ENCODE measurements around the gene RFWD3. TPM values are rescaled to one million over a fixed set of nuclear protein-coding genes. Genes with fewer than 3 reads are reported as not detected.
A peak's percentile ranks its signal among the peaks of the same experiment; 100 is the strongest.
"Not testable (repeated sequence)": the region's sequence is repeated elsewhere in the genome, so short reads cannot be mapped to it uniquely, and the experiment has no call there.

Gene RFWD3
- total RNA-seq, 1 experiment from 2014 or later = 36.3 TPM

DNA sequence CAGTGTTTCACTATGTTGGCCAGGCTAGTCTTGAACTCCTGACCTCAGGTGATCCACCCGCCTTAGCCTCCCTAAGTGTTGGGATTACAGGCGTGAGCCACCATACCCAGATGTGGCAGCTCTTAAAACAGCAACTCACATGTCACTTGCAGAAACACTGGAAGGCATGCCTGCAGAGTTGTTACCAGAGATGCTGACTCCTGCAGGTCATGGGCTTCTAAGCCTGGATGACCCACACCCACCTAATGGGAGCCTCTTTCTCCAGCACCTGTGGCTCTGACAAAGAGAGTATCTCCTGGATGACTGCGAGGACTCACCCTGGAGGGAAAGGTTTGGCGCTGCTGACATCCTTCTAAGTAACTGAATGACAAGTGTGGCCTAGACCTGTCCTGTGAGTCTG, 11.2 kb upstream of the RFWD3 start:
- no peaks in the 10 kb centered on the region for H3K27me3 ChIP-seq (ENCODE audit: low read length)
- no peak overlapping the region for H3K27ac ChIP-seq (ENCODE audit: low read length)
- no peaks in the 10 kb centered on the region for H3K36me3 ChIP-seq (ENCODE audit: insufficient read depth, low read length)

DNA sequence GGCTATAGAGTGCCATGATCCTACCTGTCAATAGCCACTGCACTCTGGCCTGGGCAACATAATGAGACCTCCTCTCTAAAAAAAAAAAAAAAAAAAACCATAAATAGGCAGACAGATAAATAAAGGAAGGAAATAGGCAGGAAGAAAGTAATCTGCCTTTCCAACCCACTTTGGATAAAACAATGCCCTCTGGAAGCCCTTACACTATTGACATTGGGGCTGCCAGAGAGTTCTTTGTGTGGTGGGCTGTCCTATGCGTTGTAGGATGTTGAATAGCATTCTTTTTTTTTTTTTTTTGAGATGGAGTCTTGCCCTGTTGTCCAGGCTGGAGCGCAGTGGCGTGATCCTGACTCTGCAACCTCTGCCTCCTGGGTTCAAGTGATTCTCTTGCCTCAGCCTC, 7.2 kb upstream of the RFWD3 start:
- Histone ChIP-seq H3K79me2 (ENCODE audit: low read length) (no peaks in the 10 kb centered on the region), H2AFZ (ENCODE audit: low read length) (no peak overlapping the region), H3K27me3 (ENCODE audit: low read length) (no peaks in the 10 kb centered on the region), H4K20me1 (ENCODE audit: insufficient read depth, low read depth, low read length) (no peaks in the 10 kb centered on the region), H3K9me3 (ENCODE audit: low read length) (no peaks in the 10 kb centered on the region), H3K27ac (ENCODE audit: low read length) (no peak overlapping the region), H3K4me1 (ENCODE audit: low read length) (no peaks in the 10 kb centered on the region), H3K36me3 (ENCODE audit: insufficient read depth, low read length) (no peaks in the 10 kb centered on the region), H3K9ac (ENCODE audit: low read length) (no peak overlapping the region), H3K4me2 (ENCODE audit: low read depth, low read length, poor library complexity, severe bottlenecking) (no peak overlapping the region), H3K4me3 (ENCODE audit: low read length) (no peak overlapping the region), H3K9me2 (replicated peaks; ENCODE audit: insufficient read depth, low read length) (no peaks in the 10 kb centered on the region)
- no peak for DNase-seq

More for the DNA sequence above, 11.2 kb upstream of the RFWD3 start:
- H2AFZ ChIP-seq (ENCODE audit: low read length) = no peak overlapping the region
- H4K20me1 ChIP-seq (ENCODE audit: insufficient read depth, low read depth, low read length) = no peaks in the 10 kb centered on the region
- H3K9ac ChIP-seq (ENCODE audit: low read length) = no peak overlapping the region
- no peak for DNase-seq
- H3K9me3 ChIP-seq (ENCODE audit: low read length) = no peaks in the 10 kb centered on the region
- H3K9me2 ChIP-seq (replicated peaks; ENCODE audit: insufficient read depth, low read length) = no peaks in the 10 kb centered on the region
- no peak overlapping the region for H3K4me2 ChIP-seq (ENCODE audit: low read depth, low read length, poor library complexity, severe bottlenecking)
- no peak overlapping the region for H3K4me3 ChIP-seq (ENCODE audit: low read length)
- no peaks in the 10 kb centered on the region for H3K4me1 ChIP-seq (ENCODE audit: low read length)
- H3K79me2 ChIP-seq (ENCODE audit: low read length) = no peaks in the 10 kb centered on the region

DNA sequence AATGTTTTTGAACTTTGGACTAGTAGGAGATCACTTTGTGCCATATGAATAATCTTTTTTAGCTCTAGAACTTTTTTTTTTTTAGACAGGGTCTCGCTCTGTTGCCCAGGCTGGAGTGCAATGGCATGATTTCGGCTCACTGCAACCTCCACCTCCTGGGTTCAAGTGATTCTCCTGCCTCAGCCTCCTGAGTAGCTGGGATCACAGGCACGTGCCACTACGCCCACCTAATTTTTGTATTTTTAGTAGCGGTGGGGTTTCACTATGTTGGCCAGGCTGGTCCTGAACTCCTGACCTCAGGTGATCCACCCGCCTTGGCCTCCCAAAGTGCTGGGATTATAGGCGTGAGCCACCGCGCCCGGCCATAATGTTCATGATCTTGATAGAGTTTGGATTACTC, 2.2 kb upstream of the RFWD3 start:
- not testable (repeated sequence) for H3K4me3 ChIP-seq (ENCODE audit: low read length); H3K4me2 ChIP-seq (ENCODE audit: low read depth, low read length, poor library complexity, severe bottlenecking); H3K27ac ChIP-seq (ENCODE audit: low read length); H2AFZ ChIP-seq (ENCODE audit: low read length); H4K20me1 ChIP-seq (ENCODE audit: insufficient read depth, low read depth, low read length); H3K9ac ChIP-seq (ENCODE audit: low read length); H3K9me2 ChIP-seq (replicated peaks; ENCODE audit: insufficient read depth, low read length); H3K27me3 ChIP-seq (ENCODE audit: low read length); H3K9me3 ChIP-seq (ENCODE audit: low read length); DNase-seq
- peaks cover 29% of the 10 kb centered on the region for H3K79me2 ChIP-seq (ENCODE audit: low read length)
- peaks cover 27% of the 10 kb centered on the region for H3K4me1 ChIP-seq (ENCODE audit: low read length)
- peaks cover 16% of the 10 kb centered on the region; the same call in 1 of the 2 replicates for H3K36me3 ChIP-seq (ENCODE audit: insufficient read depth, low read length)

DNA sequence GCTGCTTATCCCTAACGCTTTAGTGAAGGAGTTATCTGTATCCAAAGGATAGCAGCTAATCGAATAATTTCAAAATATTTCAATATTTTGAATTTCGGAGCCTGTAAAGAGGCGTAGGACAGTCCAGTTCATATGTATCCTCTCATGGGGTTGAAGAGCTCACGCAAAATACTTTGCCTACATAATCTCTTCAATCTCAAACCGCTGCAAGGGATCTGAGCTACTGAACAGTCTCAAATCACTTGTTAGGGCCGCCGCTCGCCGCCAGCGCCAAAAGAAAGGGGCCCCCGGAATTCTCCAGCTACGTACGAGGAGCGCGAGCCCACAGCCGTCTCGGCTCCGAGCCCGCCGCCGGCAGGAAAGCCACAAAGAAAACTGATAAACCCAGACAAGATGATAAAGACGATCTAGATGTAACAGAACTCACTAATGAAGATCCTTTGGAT, 601 bp upstream of the RFWD3 start:
- H3K9me3 ChIP-seq (ENCODE audit: low read length) = no peaks in the 10 kb centered on the region; the same call in 1 of the 2 replicates
- H3K4me3 ChIP-seq (ENCODE audit: low read length) = peak overlapping the region; percentile 95
- H3K36me3 ChIP-seq (ENCODE audit: insufficient read depth, low read length) = peaks cover 28% of the 10 kb centered on the region; the same call in 1 of the 2 replicates
- H2AFZ ChIP-seq (ENCODE audit: low read length) = peak overlapping the region; percentile 84
- peak overlapping the region; percentile 62 for H3K4me2 ChIP-seq (ENCODE audit: low read depth, low read length, poor library complexity, severe bottlenecking)
- H3K27ac ChIP-seq (ENCODE audit: low read length) = no peak overlapping the region
- H3K4me1 ChIP-seq (ENCODE audit: low read length) = peaks cover 42% of the 10 kb centered on the region
- H4K20me1 ChIP-seq (ENCODE audit: insufficient read depth, low read depth, low read length) = peaks cover 15% of the 10 kb centered on the region; the same call in 1 of the 2 replicates
- H3K9me2 ChIP-seq (replicated peaks; ENCODE audit: insufficient read depth, low read length) = peaks cover 6% of the 10 kb centered on the region; the same call in 1 of the 2 replicates
- H3K27me3 ChIP-seq (ENCODE audit: low read length) = no peaks in the 10 kb centered on the region
- H3K79me2 ChIP-seq (ENCODE audit: low read length) = peaks cover 44% of the 10 kb centered on the region
- DNase-seq = no peak
- peak overlapping the region; percentile 39 for H3K9ac ChIP-seq (ENCODE audit: low read length)

DNA sequence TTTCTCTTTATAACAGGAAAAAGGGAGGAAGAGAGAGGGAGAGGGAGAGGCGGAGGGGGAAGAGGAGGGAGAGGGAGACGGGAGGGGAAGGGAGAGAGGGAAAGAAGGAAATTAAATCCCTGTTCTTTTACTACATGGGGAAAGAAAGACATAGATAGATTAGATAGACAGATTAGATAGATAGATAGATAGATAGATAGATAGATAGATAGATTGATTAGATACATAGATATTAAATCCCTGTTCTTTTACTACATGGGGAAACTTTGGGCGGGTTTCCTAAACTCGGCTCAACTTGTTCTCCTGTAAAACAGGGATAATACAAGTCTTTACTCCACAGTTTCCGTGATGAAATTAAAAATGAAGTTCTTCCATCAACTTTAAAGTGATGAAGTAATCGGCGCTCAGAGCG, 661 bp downstream of the RFWD3 start:
- Histone ChIP-seq H3K27me3 (ENCODE audit: low read length) (no peaks in the 10 kb centered on the region), H3K4me3 (ENCODE audit: low read length) (peak overlapping the region; percentile 95), H3K27ac (ENCODE audit: low read length) (peak overlapping the region; percentile 69), H3K9me3 (ENCODE audit: low read length) (no peaks in the 10 kb centered on the region; the same call in 1 of the 2 replicates), H3K36me3 (ENCODE audit: insufficient read depth, low read length) (peaks cover 37% of the 10 kb centered on the region; the same call in 1 of the 2 replicates), H3K4me1 (ENCODE audit: low read length) (peaks cover 44% of the 10 kb centered on the region), H3K4me2 (ENCODE audit: low read depth, low read length, poor library complexity, severe bottlenecking) (peak overlapping the region; percentile 93), H3K79me2 (ENCODE audit: low read length) (peaks cover 56% of the 10 kb centered on the region), H4K20me1 (ENCODE audit: insufficient read depth, low read depth, low read length) (peaks cover 25% of the 10 kb centered on the region), H3K9ac (ENCODE audit: low read length) (peak overlapping the region; percentile 94), H3K9me2 (replicated peaks; ENCODE audit: insufficient read depth, low read length) (peaks cover 6% of the 10 kb centered on the region; the same call in 1 of the 2 replicates), H2AFZ (ENCODE audit: low read length) (no peak overlapping the region)
- DNase-seq = no peak

DNA sequence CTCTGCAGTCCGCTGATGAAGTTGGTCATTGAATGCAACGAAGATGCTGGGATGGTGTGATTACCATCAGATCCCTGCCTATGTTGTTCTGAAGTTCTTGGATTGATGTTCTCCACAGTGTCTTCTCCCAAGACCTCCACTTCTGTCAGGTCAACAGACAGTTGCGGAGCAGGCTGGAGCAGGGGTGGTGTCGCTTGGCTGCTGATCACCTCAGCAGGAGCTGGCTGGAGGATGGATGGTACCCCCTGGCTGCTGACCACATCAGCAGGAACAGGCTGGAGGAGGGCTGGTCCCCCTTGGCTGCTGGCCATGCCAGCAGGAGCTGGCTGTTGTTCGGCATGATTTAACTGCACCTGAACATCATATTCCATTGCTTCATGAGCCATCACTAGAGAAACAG, 5.6 kb downstream of the RFWD3 start:
- H3K4me2 ChIP-seq (ENCODE audit: low read depth, low read length, poor library complexity, severe bottlenecking) = no peak overlapping the region
- peaks cover 38% of the 10 kb centered on the region for H3K4me1 ChIP-seq (ENCODE audit: low read length)
- no peaks in the 10 kb centered on the region for H3K9me2 ChIP-seq (replicated peaks; ENCODE audit: insufficient read depth, low read length)
- H2AFZ ChIP-seq (ENCODE audit: low read length) = no peak overlapping the region
- H3K9me3 ChIP-seq (ENCODE audit: low read length) = no peaks in the 10 kb centered on the region
- peaks cover 97% of the 10 kb centered on the region for H3K79me2 ChIP-seq (ENCODE audit: low read length)
- no peak overlapping the region for H3K27ac ChIP-seq (ENCODE audit: low read length)
- H3K4me3 ChIP-seq (ENCODE audit: low read length) = no peak overlapping the region
- peaks cover 73% of the 10 kb centered on the region; the same call in 1 of the 2 replicates for H3K36me3 ChIP-seq (ENCODE audit: insufficient read depth, low read length)
- H3K9ac ChIP-seq (ENCODE audit: low read length) = no peak overlapping the region
- no peaks in the 10 kb centered on the region for H3K27me3 ChIP-seq (ENCODE audit: low read length)
- no peak for DNase-seq
- H4K20me1 ChIP-seq (ENCODE audit: insufficient read depth, low read depth, low read length) = peaks cover 51% of the 10 kb centered on the region

DNA sequence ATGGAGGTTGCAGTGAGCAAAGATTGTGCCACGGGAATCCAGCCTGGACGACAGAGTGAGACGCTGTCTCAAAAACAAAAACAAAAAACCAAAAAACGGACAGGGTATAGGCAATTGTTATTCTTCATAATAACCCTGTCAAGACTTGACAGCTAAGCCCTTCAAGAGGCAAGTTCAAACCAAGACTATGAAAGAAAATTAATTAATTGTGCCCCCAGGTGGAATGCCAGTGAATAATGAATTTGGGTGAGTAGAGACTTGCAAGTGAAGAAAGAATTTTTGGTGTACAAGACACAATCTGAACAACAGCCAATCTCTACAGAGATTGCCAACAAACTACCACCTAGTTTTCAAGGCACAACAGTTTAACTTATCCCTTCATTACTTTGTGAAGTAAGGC, 6.3 kb downstream of the RFWD3 start:
- H3K4me1 ChIP-seq (ENCODE audit: low read length) = peaks cover 32% of the 10 kb centered on the region
- no peak for DNase-seq
- H4K20me1 ChIP-seq (ENCODE audit: insufficient read depth, low read depth, low read length) = peaks cover 51% of the 10 kb centered on the region
- H3K4me3 ChIP-seq (ENCODE audit: low read length) = no peak overlapping the region
- peaks cover 97% of the 10 kb centered on the region for H3K79me2 ChIP-seq (ENCODE audit: low read length)
- no peak overlapping the region for H3K9ac ChIP-seq (ENCODE audit: low read length)
- no peaks in the 10 kb centered on the region for H3K9me2 ChIP-seq (replicated peaks; ENCODE audit: insufficient read depth, low read length)
- H3K9me3 ChIP-seq (ENCODE audit: low read length) = no peaks in the 10 kb centered on the region
- no peak overlapping the region for H3K4me2 ChIP-seq (ENCODE audit: low read depth, low read length, poor library complexity, severe bottlenecking)
- no peak overlapping the region for H2AFZ ChIP-seq (ENCODE audit: low read length)
- H3K27me3 ChIP-seq (ENCODE audit: low read length) = no peaks in the 10 kb centered on the region
- H3K27ac ChIP-seq (ENCODE audit: low read length) = no peak overlapping the region
- H3K36me3 ChIP-seq (ENCODE audit: insufficient read depth, low read length) = peaks cover 72% of the 10 kb centered on the region; the same call in 1 of the 2 replicates

DNA sequence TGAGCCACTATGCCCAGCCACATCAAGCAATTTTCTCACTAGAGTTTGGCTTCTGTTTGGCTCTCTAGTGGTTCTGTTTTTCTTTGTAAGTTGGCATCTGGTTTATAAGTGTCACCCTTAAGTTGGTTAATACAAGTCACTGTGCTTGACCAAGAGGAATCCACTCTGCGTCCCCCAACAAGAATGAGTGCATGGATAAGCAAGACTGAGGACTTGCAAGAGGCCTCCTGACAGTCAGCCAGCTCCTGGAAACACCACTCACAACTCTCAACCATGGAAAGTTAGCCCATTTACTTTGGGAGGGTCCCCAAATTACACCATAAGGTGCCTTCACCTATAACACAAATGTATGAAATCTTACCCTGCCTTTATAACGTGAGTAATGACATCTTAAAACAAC, 7.6 kb downstream of the RFWD3 start:
- H2AFZ ChIP-seq (ENCODE audit: low read length) = no peak overlapping the region
- no peak for DNase-seq
- peaks cover 47% of the 10 kb centered on the region for H4K20me1 ChIP-seq (ENCODE audit: insufficient read depth, low read depth, low read length)
- no peaks in the 10 kb centered on the region for H3K9me2 ChIP-seq (replicated peaks; ENCODE audit: insufficient read depth, low read length)
- H3K9me3 ChIP-seq (ENCODE audit: low read length) = no peaks in the 10 kb centered on the region
- H3K4me3 ChIP-seq (ENCODE audit: low read length) = no peak overlapping the region
- no peak overlapping the region for H3K4me2 ChIP-seq (ENCODE audit: low read depth, low read length, poor library complexity, severe bottlenecking)
- H3K4me1 ChIP-seq (ENCODE audit: low read length) = peaks cover 19% of the 10 kb centered on the region
- H3K27ac ChIP-seq (ENCODE audit: low read length) = no peak overlapping the region
- peaks cover 95% of the 10 kb centered on the region for H3K79me2 ChIP-seq (ENCODE audit: low read length)
- no peaks in the 10 kb centered on the region for H3K27me3 ChIP-seq (ENCODE audit: low read length)
- H3K9ac ChIP-seq (ENCODE audit: low read length) = no peak overlapping the region
- peaks cover 65% of the 10 kb centered on the region; the same call in 1 of the 2 replicates for H3K36me3 ChIP-seq (ENCODE audit: insufficient read depth, low read length)
